MM.1S (cell line): ENCODE data around the gene CELF4.

ENCODE experiments used
- EZH2 ChIP-seq: fragments of 300-600 bp; sonication (generic); optimal IDR thresholded peaks from 2 replicates; pipeline ENCODE3; 2017; ENCODE audit warnings: low read depth, mild to moderate bottlenecking, antibody characterized with exemption, low read length, mixed read lengths
- EZH2phosphoT487 ChIP-seq: fragments of 300-600 bp; sonication (generic); IDR thresholded peaks from 2 replicates; pipeline ENCODE4 v1.6.1; 2018; ENCODE audit warnings: antibody characterized with exemption, low read length
- TF ChIP-seq, protein P1 (sequence below): fragments of 300-600 bp; sonication (generic); IDR thresholded peaks from 2 replicates; pipeline ENCODE4 v1.5.1; 2016; ENCODE audit warnings: antibody characterized with exemption, low read length, mixed read lengths

GRCh38 chr18:37430357-37431076, 135.1 kb downstream of the CELF4 start:
- TF ChIP-seq, protein P1, sequence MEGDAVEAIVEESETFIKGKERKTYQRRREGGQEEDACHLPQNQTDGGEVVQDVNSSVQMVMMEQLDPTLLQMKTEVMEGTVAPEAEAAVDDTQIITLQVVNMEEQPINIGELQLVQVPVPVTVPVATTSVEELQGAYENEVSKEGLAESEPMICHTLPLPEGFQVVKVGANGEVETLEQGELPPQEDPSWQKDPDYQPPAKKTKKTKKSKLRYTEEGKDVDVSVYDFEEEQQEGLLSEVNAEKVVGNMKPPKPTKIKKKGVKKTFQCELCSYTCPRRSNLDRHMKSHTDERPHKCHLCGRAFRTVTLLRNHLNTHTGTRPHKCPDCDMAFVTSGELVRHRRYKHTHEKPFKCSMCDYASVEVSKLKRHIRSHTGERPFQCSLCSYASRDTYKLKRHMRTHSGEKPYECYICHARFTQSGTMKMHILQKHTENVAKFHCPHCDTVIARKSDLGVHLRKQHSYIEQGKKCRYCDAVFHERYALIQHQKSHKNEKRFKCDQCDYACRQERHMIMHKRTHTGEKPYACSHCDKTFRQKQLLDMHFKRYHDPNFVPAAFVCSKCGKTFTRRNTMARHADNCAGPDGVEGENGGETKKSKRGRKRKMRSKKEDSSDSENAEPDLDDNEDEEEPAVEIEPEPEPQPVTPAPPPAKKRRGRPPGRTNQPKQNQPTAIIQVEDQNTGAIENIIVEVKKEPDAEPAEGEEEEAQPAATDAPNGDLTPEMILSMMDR = 0 out of 2 replicates have a peak, but pooled peaks have one; percentile 4
- no peak for TF ChIP-seq EZH2
- TF ChIP-seq EZH2phosphoT487 = no peak
